Esophagus squamous epithelium (tissue), 4 donors: Measurements from ENCODE around the gene ANKRD44.

Experiments
- CTCF ChIP-seq, 6 experiments: fragments of 450-650 bp in 4 of 6; fragments of 200-600 bp in 2 of 6; sonication (generic) in 2 of 6; IDR thresholded peaks; one replicate each; pipeline ENCODE4 v1.5.1; 2016 to 2019; ENCODE audit warnings: antibody characterized with exemption in 6 of 6, mild to moderate bottlenecking in 4 of 6, moderate library complexity in 4 of 6
- POLR2A ChIP-seq, 4 donors: fragments of 450-650 bp; IDR thresholded peaks; one replicate each; pipeline ENCODE4 v1.6.1; 2017; ENCODE audit warnings: antibody characterized with exemption in 4 of 4, mild to moderate bottlenecking in 4 of 4, moderate library complexity in 3 of 4

GRCh38 chr2:197327073-197327471 lies 16.5 kb upstream of the ANKRD44 start:
- TF ChIP-seq POLR2A (IDR thresholded peaks at IDR 0.05) (no peak), CTCF (IDR thresholded peaks at IDR 0.05) (no peak)
